Limb (tissue), 2 donors: Measurements from ENCODE around the gene RARRES2.
"Not testable (repeated sequence)": the region's sequence is repeated elsewhere in the genome, so short reads cannot be mapped to it uniquely, and the experiment has no call there.

ENCODE experiments used
- DNase-seq, 2 donors: peaks; one replicate each; pipeline ENCODE4 v3.0.0-alpha.2; 2016; ENCODE audit errors: extremely low spot score in 2 of 2

Gene RARRES2

GRCh38 chr7:150295027-150295426 is 46.4 kb downstream of the RARRES2 start:
- DNase-seq: not testable (repeated sequence)

GRCh38 chr7:150290317-150290716 is 51.1 kb downstream of the RARRES2 start:
- not testable (repeated sequence) for DNase-seq

- DNase-seq: not testable (repeated sequence)
Measured at GRCh38 chr7:150288816-150289215, 52.6 kb downstream of the RARRES2 start.
